Psoas muscle (tissue), 8 donors: ENCODE measurements around the gene PEDS1. TPM values are rescaled to one million over a fixed set of nuclear protein-coding genes. Genes with fewer than 3 reads are reported as not detected.

Experiments
- ATAC-seq, 4 donors: fragments of 200-7000 bp; cut with Tn5 transposase; one replicate each; pipeline ENCODE4 v1.9.1; 2020; ENCODE audit warnings: moderate library complexity in 3 of 4, mild to moderate bottlenecking in 2 of 4
- DNase-seq, 2 donors: peaks; one replicate each; pipeline ENCODE4 v3.0.0-alpha.2; 2020
- H3K27ac ChIP-seq: fragments of 200-600 bp; one replicate; pipeline ENCODE4 v1.8.0; 2022
- H3K27me3 ChIP-seq, 3 donors: fragments of 200-600 bp in 1 of 3; one replicate each; pipeline versions ENCODE4 v1.6.1 to v1.8.0; 2013 to 2022; ENCODE audit warnings: low read length in 2 of 3, mild to moderate bottlenecking in 2 of 3, moderate library complexity in 1 of 3; ENCODE audit not compliant: insufficient read depth in 3 of 3
- H3K36me3 ChIP-seq, 2 donors: fragments of 200-600 bp in 1 of 2; one replicate each; pipeline versions ENCODE4 v1.6.1 to v1.8.0; 2013 to 2022; ENCODE audit warnings: low read depth in 1 of 2, mild to moderate bottlenecking in 1 of 2, moderate library complexity in 1 of 2; ENCODE audit not compliant: insufficient read depth in 1 of 2
- H3K4me1 ChIP-seq: fragments of 200-600 bp; one replicate; pipeline ENCODE4 v1.8.0; 2022
- H3K4me3 ChIP-seq: fragments of 200-600 bp; one replicate; pipeline ENCODE4 v1.8.0; 2022; ENCODE audit warnings: mild to moderate bottlenecking
- H3K9me3 ChIP-seq: fragments of 200-600 bp; one replicate; pipeline ENCODE4 v1.8.0; 2022
- CTCF ChIP-seq: fragments of 200-600 bp; IDR thresholded peaks from one replicate; pipeline ENCODE4 v1.8.0; 2022; ENCODE audit warnings: antibody characterized with exemption
- WGBS, 3 donors: extraction: QIAGEN DNeasy Blood & Tissue Kit; methylation state at CpG; one replicate each; pipeline versions ENCODE4 v1.1.6 to v1.1.7; 2013; 5-methylcytosine and 5-hydroxymethylcytosine counted together
- intact Hi-C, 2 donors: fragments of 100-400 bp; cut with DNase I; formaldehyde crosslinking; loops; one replicate each; pipeline versions ENCODE4 v1.11.0 to v1.14.2; 2022
- polyA plus RNA-seq, 3 donors: library from polyadenylated mRNA; stranded (reverse); fragments of 200-250 nt; gene quantifications; one replicate each; pipeline ENCODE4 v1.2.3, GENCODE V29; 2013
- total RNA-seq, 4 donors: library from RNA; stranded (reverse); fragmentation: NEBNext Ultra II Directional in 2 of 4; extraction: Animal tissue kit (Norgen Biotek cat#: 25700) in 2 of 4; gene quantifications; one replicate each; pipeline versions ENCODE4 v1.2.1 to v1.2.4, GENCODE V29; 2021 to 2023
- donor health status: healthy with polysubstance abuse.
- donor health status: DM: no; HTN: no; CAD: no; lungs with moderate emphysema.
- donor health status: Bipolar disorder and iron deficiency.
- donor health status: healthy.
- donor health status: DM: yes; HTN: yes; CAD: no.
- donor health status: DM: no; HTN: no; CAD: no.
- donor health status: DM: no; HTN: no; CAD: no.
- donor health status: DM: yes; HTN: yes; CAD: no.

The PEDS1 gene
- total and polyA plus RNA-seq, 7 donors = 17.5 to 59.2 (median 40.2) TPM

GRCh38 chr20:50120935-50121693 lies 32.4 kb downstream of the PEDS1 start:
- Histone ChIP-seq H3K27ac (peak overlapping the region; percentile 77), H3K4me3 (no peak overlapping the region), H3K9me3 (no peaks in the 10 kb centered on the region), H3K27me3 (no peaks in the 10 kb centered on the region), H3K36me3 (peaks cover 0 to 32% of the 10 kb centered on the region in 2 donors), H3K4me1 (peaks cover 16% of the 10 kb centered on the region)
- WGBS, 3 donors = 19 to 29% (median 22%) methylated on average over 9 of the region's 9 CpGs
- DNase-seq = peak; percentile 65 to 85
- peak; percentile 83 to 90 (median 88) for ATAC-seq
- peak; percentile 91 for TF ChIP-seq CTCF
- intact Hi-C loops = loop anchor here in 1 of 2 donors (1.0 kb wide), 1 partner anchor 48 kb away; no protein-coding TSS in a partner anchor

- no peak overlapping the region for H3K4me3 ChIP-seq
- intact Hi-C loops = loop anchor here (5.0 to 10.0 kb wide), 2 partner anchors 34 to 347 kb away; partner anchors contain the start of gene PEDS1 (in 1 of the 2)
- TF ChIP-seq CTCF = no peak
- ATAC-seq = no peak
- H3K27me3 ChIP-seq = no peaks in the 10 kb centered on the region
- 75 to 85% (median 77%) methylated on average over 2 of the region's 2 CpGs for WGBS, 3 donors
- H3K27ac ChIP-seq = no peak overlapping the region
- no peaks in the 10 kb centered on the region for H3K9me3 ChIP-seq
- H3K4me1 ChIP-seq = peaks cover 39% of the 10 kb centered on the region
- no peak for DNase-seq
- peaks cover 0 to 3% of the 10 kb centered on the region in 2 donors for H3K36me3 ChIP-seq
Measured at GRCh38 chr20:50118203-50118602, 35.3 kb downstream of the PEDS1 start.

GRCh38 chr20:50116368-50116999 lies 37.0 kb downstream of the PEDS1 start:
- 89 to 90% (median 89%) methylated on average over 19 of the region's 19 CpGs for WGBS, 3 donors
- intact Hi-C loops = loop anchor here (5.0 to 10.0 kb wide), 2 partner anchors 36 to 348 kb away; partner anchors contain the start of gene PEDS1 (in 1 of the 2)
- DNase-seq = no peak

More at GRCh38 chr20:50116368-50116999, 37.0 kb downstream of the PEDS1 start:
- Histone ChIP-seq H3K27me3 (no peaks in the 10 kb centered on the region), H3K4me3 (peak overlapping the region; percentile 75), H3K4me1 (peaks cover 45% of the 10 kb centered on the region), H3K27ac (peak overlapping the region; percentile 97), H3K9me3 (no peaks in the 10 kb centered on the region), H3K36me3 (no peaks in the 10 kb centered on the region)
- ATAC-seq = no peak
- no peak for TF ChIP-seq CTCF
